ENCODE measurements around the gene ASPSCR1.

- TF ChIP-seq CBX5 (IDR thresholded peaks at IDR 0.05; ENCODE audit: low read depth, low read length) (no peak), MAX (IDR thresholded peaks at IDR 0.05) (no peak), TAF1 (IDR thresholded peaks at IDR 0.05; ENCODE audit: low read depth, low read length) (no peak), TCF12 (IDR thresholded peaks at IDR 0.05; ENCODE audit: low read depth, low read length) (no peak)
Measured at GRCh38 chr17:82018152-82018988, 40.9 kb downstream of the ASPSCR1 start.
